Measurements from ENCODE around the gene KCNMB2.

GRCh38 chr3:178500631-178501030 lies 35.6 kb upstream of the KCNMB2 start:
- TF ChIP-seq CTCF (IDR thresholded peaks at IDR 0.05; ENCODE audit: poor library complexity) (no peak), EZH2 (IDR thresholded peaks at IDR 0.05; ENCODE audit: borderline replicate concordance) (no peak), EZH2phosphoT487 (IDR thresholded peaks at IDR 0.05; ENCODE audit: low read depth, severe bottlenecking, unreplicated experiment) (no peak)

Measured in hepatocyte (in vitro differentiated cells).